C4-2B (cell line): Measurements from ENCODE around the gene PIK3AP1.

Source experiments
- ZFX ChIP-seq: fragments of 450-650 bp; IDR thresholded peaks from 2 replicates; pipeline ENCODE4 v1.6.1; 2017
- TF ChIP-seq, protein P1 (sequence below): fragments of 450-650 bp; conservative IDR thresholded peaks from 2 replicates; pipeline ENCODE4 v1.5.1; 2017; ENCODE audit warnings: mild to moderate bottlenecking

DNA sequence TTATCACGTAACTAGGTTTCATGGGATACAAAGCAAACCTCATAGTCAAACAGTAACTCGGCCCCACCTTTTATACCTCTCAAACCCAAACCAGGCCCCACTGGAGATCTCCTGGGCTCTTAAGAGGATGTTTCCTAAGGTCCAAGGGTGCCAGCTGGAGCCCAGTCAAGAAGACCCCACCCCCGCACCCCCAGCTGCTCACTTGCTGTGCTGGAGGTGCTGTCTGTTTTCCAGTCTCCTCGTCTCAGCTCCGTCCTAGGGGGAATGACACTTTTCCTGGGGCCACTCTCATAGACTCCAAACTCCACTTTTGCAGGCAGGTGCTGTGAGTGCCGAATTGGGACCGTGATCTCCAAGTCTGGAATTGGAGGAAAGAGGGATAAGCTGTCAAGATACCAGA lies 110.8 kb downstream of the PIK3AP1 start:
- TF ChIP-seq, protein P1, sequence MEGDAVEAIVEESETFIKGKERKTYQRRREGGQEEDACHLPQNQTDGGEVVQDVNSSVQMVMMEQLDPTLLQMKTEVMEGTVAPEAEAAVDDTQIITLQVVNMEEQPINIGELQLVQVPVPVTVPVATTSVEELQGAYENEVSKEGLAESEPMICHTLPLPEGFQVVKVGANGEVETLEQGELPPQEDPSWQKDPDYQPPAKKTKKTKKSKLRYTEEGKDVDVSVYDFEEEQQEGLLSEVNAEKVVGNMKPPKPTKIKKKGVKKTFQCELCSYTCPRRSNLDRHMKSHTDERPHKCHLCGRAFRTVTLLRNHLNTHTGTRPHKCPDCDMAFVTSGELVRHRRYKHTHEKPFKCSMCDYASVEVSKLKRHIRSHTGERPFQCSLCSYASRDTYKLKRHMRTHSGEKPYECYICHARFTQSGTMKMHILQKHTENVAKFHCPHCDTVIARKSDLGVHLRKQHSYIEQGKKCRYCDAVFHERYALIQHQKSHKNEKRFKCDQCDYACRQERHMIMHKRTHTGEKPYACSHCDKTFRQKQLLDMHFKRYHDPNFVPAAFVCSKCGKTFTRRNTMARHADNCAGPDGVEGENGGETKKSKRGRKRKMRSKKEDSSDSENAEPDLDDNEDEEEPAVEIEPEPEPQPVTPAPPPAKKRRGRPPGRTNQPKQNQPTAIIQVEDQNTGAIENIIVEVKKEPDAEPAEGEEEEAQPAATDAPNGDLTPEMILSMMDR, result no peak
- no peak for TF ChIP-seq ZFX
